ENCODE data around the gene DNAAF5.

Gene DNAAF5

DNA sequence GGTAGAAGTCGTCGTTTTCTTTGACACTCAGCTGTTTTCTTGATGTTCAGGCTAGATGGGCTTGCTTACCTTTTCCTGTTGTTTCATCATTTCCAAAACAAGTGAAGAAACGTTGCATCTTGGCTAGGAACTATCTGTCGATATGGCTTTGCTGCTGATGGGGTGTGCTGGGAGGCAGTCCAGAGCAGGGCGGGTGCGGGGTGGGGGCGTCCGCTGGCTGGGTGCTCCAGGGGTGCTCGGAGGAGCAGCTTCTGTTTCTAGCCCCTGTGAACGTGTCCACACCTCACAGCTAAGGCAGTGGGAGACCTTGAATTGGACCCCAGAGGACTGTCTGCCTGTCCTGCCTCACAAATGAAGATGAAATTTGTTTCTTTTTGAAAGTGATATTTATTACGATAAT, 98.2 kb downstream of the DNAAF5 start:
- Histone ChIP-seq H3K9me3 (ENCODE audit: insufficient read depth, low read depth, low read length) (no peaks in the 10 kb centered on the region), H3K9me2 (replicated peaks; ENCODE audit: low read depth, low read length) (no peaks in the 10 kb centered on the region), H3F3A (ENCODE audit: low read depth) (no peaks in the 10 kb centered on the region), H3K4me3 (ENCODE audit: low read length, poor library complexity, severe bottlenecking) (no peak overlapping the region), H3K79me2 (ENCODE audit: insufficient read depth, low read length) (peaks cover 83% of the 10 kb centered on the region), H3K27me3 (ENCODE audit: insufficient read depth, low read length, poor library complexity, severe bottlenecking) (no peaks in the 10 kb centered on the region), H3K9ac (ENCODE audit: low read depth, low read length, poor library complexity, severe bottlenecking) (no peak overlapping the region), H3K4me2 (ENCODE audit: low read depth, low read length, poor library complexity, severe bottlenecking) (no peak overlapping the region), H3K4me1 (ENCODE audit: insufficient read depth, low read length, poor library complexity, severe bottlenecking) (peaks cover 37% of the 10 kb centered on the region), H4K20me1 (ENCODE audit: insufficient read depth, low read length, poor library complexity, severe bottlenecking) (peaks cover 25% of the 10 kb centered on the region), H3K36me3 (ENCODE audit: insufficient read depth, low read length) (peaks cover 6% of the 10 kb centered on the region; the same call in 1 of the 2 replicates), H2AFZ (ENCODE audit: low read length) (no peak overlapping the region)
- TF ChIP-seq EZH2phosphoT487 (IDR thresholded peaks at IDR 0.05; ENCODE audit: borderline replicate concordance), result no peak
- TF ChIP-seq, protein P1, sequence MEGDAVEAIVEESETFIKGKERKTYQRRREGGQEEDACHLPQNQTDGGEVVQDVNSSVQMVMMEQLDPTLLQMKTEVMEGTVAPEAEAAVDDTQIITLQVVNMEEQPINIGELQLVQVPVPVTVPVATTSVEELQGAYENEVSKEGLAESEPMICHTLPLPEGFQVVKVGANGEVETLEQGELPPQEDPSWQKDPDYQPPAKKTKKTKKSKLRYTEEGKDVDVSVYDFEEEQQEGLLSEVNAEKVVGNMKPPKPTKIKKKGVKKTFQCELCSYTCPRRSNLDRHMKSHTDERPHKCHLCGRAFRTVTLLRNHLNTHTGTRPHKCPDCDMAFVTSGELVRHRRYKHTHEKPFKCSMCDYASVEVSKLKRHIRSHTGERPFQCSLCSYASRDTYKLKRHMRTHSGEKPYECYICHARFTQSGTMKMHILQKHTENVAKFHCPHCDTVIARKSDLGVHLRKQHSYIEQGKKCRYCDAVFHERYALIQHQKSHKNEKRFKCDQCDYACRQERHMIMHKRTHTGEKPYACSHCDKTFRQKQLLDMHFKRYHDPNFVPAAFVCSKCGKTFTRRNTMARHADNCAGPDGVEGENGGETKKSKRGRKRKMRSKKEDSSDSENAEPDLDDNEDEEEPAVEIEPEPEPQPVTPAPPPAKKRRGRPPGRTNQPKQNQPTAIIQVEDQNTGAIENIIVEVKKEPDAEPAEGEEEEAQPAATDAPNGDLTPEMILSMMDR (conservative IDR thresholded peaks at IDR 0.05; ENCODE audit: low read length), result no peak

DNA sequence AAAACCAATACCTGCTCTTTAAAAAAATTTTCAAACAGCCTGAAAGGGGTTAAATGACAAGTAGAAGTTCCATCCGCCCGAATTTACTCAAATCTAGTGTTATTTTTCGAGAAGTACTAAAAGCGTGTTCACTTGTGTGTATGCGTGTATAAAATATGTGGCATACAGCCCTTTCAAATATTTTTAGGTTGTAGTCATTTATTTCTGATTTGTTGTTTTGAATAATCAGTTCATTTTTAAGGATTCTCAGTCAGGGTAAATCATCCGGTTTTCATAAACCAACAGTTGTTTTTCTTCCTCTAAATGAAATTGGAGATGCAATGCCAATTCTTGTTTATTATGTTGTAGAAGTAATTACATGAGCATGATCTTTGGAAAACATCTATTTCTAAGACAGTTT, 98.9 kb downstream of the DNAAF5 start:
- Histone ChIP-seq H4K20me1 (ENCODE audit: insufficient read depth, low read length, poor library complexity, severe bottlenecking) (peaks cover 24% of the 10 kb centered on the region), H3K9ac (ENCODE audit: low read depth, low read length, poor library complexity, severe bottlenecking) (no peak overlapping the region), H3K4me2 (ENCODE audit: low read depth, low read length, poor library complexity, severe bottlenecking) (no peak overlapping the region), H3K9me2 (replicated peaks; ENCODE audit: low read depth, low read length) (no peaks in the 10 kb centered on the region), H3F3A (ENCODE audit: low read depth) (no peaks in the 10 kb centered on the region), H3K36me3 (ENCODE audit: insufficient read depth, low read length) (peaks cover 6% of the 10 kb centered on the region; the same call in 1 of the 2 replicates), H3K9me3 (ENCODE audit: insufficient read depth, low read depth, low read length) (no peaks in the 10 kb centered on the region), H3K4me3 (ENCODE audit: low read length, poor library complexity, severe bottlenecking) (no peak overlapping the region), H2AFZ (ENCODE audit: low read length) (no peak overlapping the region), H3K79me2 (ENCODE audit: insufficient read depth, low read length) (peaks cover 83% of the 10 kb centered on the region), H3K27me3 (ENCODE audit: insufficient read depth, low read length, poor library complexity, severe bottlenecking) (no peaks in the 10 kb centered on the region), H3K4me1 (ENCODE audit: insufficient read depth, low read length, poor library complexity, severe bottlenecking) (peaks cover 30% of the 10 kb centered on the region)
- TF ChIP-seq, protein P1 (conservative IDR thresholded peaks at IDR 0.05; ENCODE audit: low read length), result no peak
- no peak for TF ChIP-seq EZH2phosphoT487 (IDR thresholded peaks at IDR 0.05; ENCODE audit: borderline replicate concordance)

DNA sequence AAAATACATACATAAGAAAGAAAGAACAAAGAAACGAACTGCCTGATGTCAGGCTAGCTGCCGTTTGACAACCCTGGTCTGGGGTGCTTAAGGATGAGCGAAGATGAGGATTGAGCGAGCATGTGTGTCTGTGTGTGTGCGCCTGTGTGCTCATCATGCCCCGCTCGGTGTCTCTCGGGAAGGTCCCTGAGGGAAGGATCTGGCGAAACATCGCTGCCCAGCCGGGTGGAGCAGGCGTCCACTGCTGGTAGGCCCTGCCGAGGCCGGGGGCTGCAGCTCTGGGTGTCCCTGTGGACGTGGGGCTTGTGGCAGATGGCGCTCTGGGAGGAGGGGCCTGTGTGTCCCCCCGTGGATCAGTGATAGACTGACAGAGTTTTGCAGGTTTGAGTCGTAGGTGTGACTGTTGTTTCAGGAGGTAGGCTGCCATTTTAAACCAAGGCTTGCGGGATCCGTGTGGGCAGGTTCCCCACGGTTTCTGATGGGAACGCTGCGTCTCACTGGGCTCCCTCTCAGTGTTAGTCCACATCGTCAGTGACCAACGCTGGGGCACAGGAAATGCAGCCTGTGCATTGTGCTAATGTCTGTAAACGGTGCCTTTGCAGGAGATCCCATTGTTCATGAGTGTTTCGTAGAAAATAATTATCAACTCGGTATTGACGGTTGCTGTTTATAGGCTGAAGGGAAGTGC, 99.9 kb downstream of the DNAAF5 start:
- peaks cover 25% of the 10 kb centered on the region for H4K20me1 ChIP-seq (ENCODE audit: insufficient read depth, low read length, poor library complexity, severe bottlenecking)

More for the DNA sequence above, 99.9 kb downstream of the DNAAF5 start:
- no peaks in the 10 kb centered on the region for H3K9me3 ChIP-seq (ENCODE audit: insufficient read depth, low read depth, low read length)
- no peak overlapping the region for H3K4me3 ChIP-seq (ENCODE audit: low read length, poor library complexity, severe bottlenecking)
- H3K4me2 ChIP-seq (ENCODE audit: low read depth, low read length, poor library complexity, severe bottlenecking), result no peak overlapping the region
- H3K79me2 ChIP-seq (ENCODE audit: insufficient read depth, low read length), result peaks cover 83% of the 10 kb centered on the region
- peaks cover 25% of the 10 kb centered on the region for H3K4me1 ChIP-seq (ENCODE audit: insufficient read depth, low read length, poor library complexity, severe bottlenecking)
- no peak overlapping the region for H2AFZ ChIP-seq (ENCODE audit: low read length)
- H3K9me2 ChIP-seq (replicated peaks; ENCODE audit: low read depth, low read length), result no peaks in the 10 kb centered on the region
- H3K27me3 ChIP-seq (ENCODE audit: insufficient read depth, low read length, poor library complexity, severe bottlenecking), result no peaks in the 10 kb centered on the region
- no peak overlapping the region for H3K9ac ChIP-seq (ENCODE audit: low read depth, low read length, poor library complexity, severe bottlenecking)
- H3K36me3 ChIP-seq (ENCODE audit: insufficient read depth, low read length), result peaks cover 6% of the 10 kb centered on the region; the same call in 1 of the 2 replicates
- TF ChIP-seq EZH2phosphoT487 (IDR thresholded peaks at IDR 0.05; ENCODE audit: borderline replicate concordance), result no peak
- TF ChIP-seq, protein P1 (conservative IDR thresholded peaks at IDR 0.05; ENCODE audit: low read length), result no peak
- no peaks in the 10 kb centered on the region for H3F3A ChIP-seq (ENCODE audit: low read depth)
